Mesendoderm (in vitro differentiated cells): ENCODE data around the gene IQSEC1.

Source experiments
- DNase-seq: peaks from one replicate; pipeline ENCODE4 v3.0.0; 2013
- H2AK5ac ChIP-seq: 2 replicates; pipeline ENCODE4 v1.6.1; 2013; ENCODE audit warnings: low read length, inconsistent platforms
- H2BK120ac ChIP-seq: 2 replicates; pipeline ENCODE4 v1.6.1; 2013; ENCODE audit warnings: low read depth, mild to moderate bottlenecking, low read length, moderate library complexity, mixed read lengths
- H2BK15ac ChIP-seq: replicated peaks from 2 replicates; pipeline ENCODE4 v1.6.1; 2013; ENCODE audit warnings: low read depth, mild to moderate bottlenecking, moderate library complexity
- H2BK5ac ChIP-seq: 2 replicates; pipeline ENCODE4 v1.6.1; 2013; ENCODE audit warnings: low read length, inconsistent platforms
- H3K18ac ChIP-seq: 2 replicates; pipeline ENCODE4 v1.6.1; 2013; ENCODE audit warnings: mild to moderate bottlenecking, low read length, mixed read lengths
- H3K23ac ChIP-seq: one replicate; pipeline ENCODE4 v1.6.1; 2013; ENCODE audit warnings: low read length
- H3K27ac ChIP-seq: 2 replicates; pipeline ENCODE4 v1.5.1; 2013; ENCODE audit warnings: low read depth, mild to moderate bottlenecking, inconsistent platforms, low read length, moderate library complexity
- H3K27me3 ChIP-seq: 2 replicates; pipeline ENCODE4 v1.6.1; 2013; ENCODE audit warnings: low read length, control low read depth, mild to moderate bottlenecking, inconsistent platforms; ENCODE audit not compliant: insufficient read depth, poor library complexity
- H3K36me3 ChIP-seq: 2 replicates; pipeline ENCODE4 v1.6.1; 2013; ENCODE audit warnings: low read length, inconsistent platforms; ENCODE audit not compliant: control insufficient read depth, insufficient read depth
- H3K4ac ChIP-seq: one replicate; pipeline ENCODE4 v1.6.1; 2013; ENCODE audit warnings: low read depth, mild to moderate bottlenecking, low read length, moderate library complexity
- H3K4me1 ChIP-seq: 2 replicates; pipeline ENCODE4 v1.6.1; 2013; ENCODE audit warnings: low read depth, low read length, inconsistent platforms; ENCODE audit not compliant: control insufficient read depth
- H3K4me2 ChIP-seq: 2 replicates; pipeline ENCODE4 v1.6.1; 2013; ENCODE audit warnings: low read length
- H3K4me3 ChIP-seq: 2 replicates; pipeline ENCODE4 v1.5.1; 2013; ENCODE audit warnings: mild to moderate bottlenecking, low read length
- H3K56ac ChIP-seq: one replicate; pipeline ENCODE4 v1.6.1; 2013; ENCODE audit warnings: low read length
- H3K79me1 ChIP-seq: 2 replicates; pipeline ENCODE4 v1.6.1; 2013; ENCODE audit warnings: low read length, inconsistent platforms
- H3K79me2 ChIP-seq: 2 replicates; pipeline ENCODE4 v1.6.1; 2013; ENCODE audit warnings: mild to moderate bottlenecking, low read length; ENCODE audit not compliant: control insufficient read depth, insufficient read depth
- H3K9ac ChIP-seq: 2 replicates; pipeline ENCODE4 v1.6.1; 2013; ENCODE audit warnings: low read length, inconsistent platforms
- H4K5ac ChIP-seq: one replicate; pipeline ENCODE4 v1.6.1; 2013; ENCODE audit warnings: low read length
- H4K8ac ChIP-seq: one replicate; pipeline ENCODE4 v1.6.1; 2013; ENCODE audit warnings: low read depth, mild to moderate bottlenecking, control low read depth, low read length, moderate library complexity
- WGBS: extraction: QIAGEN DNeasy Blood & Tissue Kit; methylation state at CpG from one replicate; pipeline ENCODE4 v1.1.7; 2013; ENCODE audit warnings: low lambda C conversion rate, missing lambda C conversion rate; ENCODE audit not compliant: insufficient coverage; ENCODE audit errors: extremely low coverage; 5-methylcytosine and 5-hydroxymethylcytosine counted together

IQSEC1 gene

GRCh38 chr3:13046569-13047274 is 26.5 kb downstream of the IQSEC1 start:
- DNase-seq = no peak
- Histone ChIP-seq H3K4me1 (no peaks in the 10 kb centered on the region), H3K9ac (no peak overlapping the region), H4K5ac (no peak overlapping the region), H3K4me3 (no peak overlapping the region), H3K4me2 (no peak overlapping the region), H4K8ac (no peak overlapping the region), H2BK5ac (no peak overlapping the region), H3K79me2 (no peaks in the 10 kb centered on the region), H3K79me1 (no peaks in the 10 kb centered on the region), H3K23ac (no peak overlapping the region), H2BK120ac (no peak overlapping the region), H3K56ac (no peak overlapping the region), H3K27ac (no peak overlapping the region), H2BK15ac (no peak overlapping the region), H3K27me3 (no peaks in the 10 kb centered on the region), H3K4ac (no peak overlapping the region), H3K36me3 (no peaks in the 10 kb centered on the region), H3K18ac (no peak overlapping the region), H2AK5ac (no peak overlapping the region)
- no CpG with 5 or more reads among the region's 15 CpGs for WGBS

- no peak overlapping the region for H3K18ac ChIP-seq
- no peak overlapping the region for H2AK5ac ChIP-seq
- H2BK5ac ChIP-seq = no peak overlapping the region
- H2BK120ac ChIP-seq = no peak overlapping the region
- no peaks in the 10 kb centered on the region for H3K79me1 ChIP-seq
- no peak overlapping the region for H2BK15ac ChIP-seq
- no peak overlapping the region for H3K56ac ChIP-seq
- no peak overlapping the region for H3K4me2 ChIP-seq
- no peak for DNase-seq
- H3K23ac ChIP-seq = no peak overlapping the region
- H4K8ac ChIP-seq = no peak overlapping the region
- no peaks in the 10 kb centered on the region for H3K4me1 ChIP-seq
- no peak overlapping the region for H4K5ac ChIP-seq
- no peaks in the 10 kb centered on the region for H3K36me3 ChIP-seq
- no peak overlapping the region for H3K27ac ChIP-seq
- WGBS = no CpG with 5 or more reads among the region's 22 CpGs
- H3K79me2 ChIP-seq = no peaks in the 10 kb centered on the region
- H3K27me3 ChIP-seq = no peaks in the 10 kb centered on the region
- no peak overlapping the region for H3K4me3 ChIP-seq
- H3K9ac ChIP-seq = no peak overlapping the region
- no peak overlapping the region for H3K4ac ChIP-seq
These were observed 27.2 kb downstream of the IQSEC1 start for GRCh38 chr3:13045904-13046568.

GRCh38 chr3:13045241-13045903 is 27.9 kb downstream of the IQSEC1 start:
- H3K27me3 ChIP-seq = no peaks in the 10 kb centered on the region
- whole genome bisulfite sequencing = no CpG with 5 or more reads among the region's 16 CpGs

DNA sequence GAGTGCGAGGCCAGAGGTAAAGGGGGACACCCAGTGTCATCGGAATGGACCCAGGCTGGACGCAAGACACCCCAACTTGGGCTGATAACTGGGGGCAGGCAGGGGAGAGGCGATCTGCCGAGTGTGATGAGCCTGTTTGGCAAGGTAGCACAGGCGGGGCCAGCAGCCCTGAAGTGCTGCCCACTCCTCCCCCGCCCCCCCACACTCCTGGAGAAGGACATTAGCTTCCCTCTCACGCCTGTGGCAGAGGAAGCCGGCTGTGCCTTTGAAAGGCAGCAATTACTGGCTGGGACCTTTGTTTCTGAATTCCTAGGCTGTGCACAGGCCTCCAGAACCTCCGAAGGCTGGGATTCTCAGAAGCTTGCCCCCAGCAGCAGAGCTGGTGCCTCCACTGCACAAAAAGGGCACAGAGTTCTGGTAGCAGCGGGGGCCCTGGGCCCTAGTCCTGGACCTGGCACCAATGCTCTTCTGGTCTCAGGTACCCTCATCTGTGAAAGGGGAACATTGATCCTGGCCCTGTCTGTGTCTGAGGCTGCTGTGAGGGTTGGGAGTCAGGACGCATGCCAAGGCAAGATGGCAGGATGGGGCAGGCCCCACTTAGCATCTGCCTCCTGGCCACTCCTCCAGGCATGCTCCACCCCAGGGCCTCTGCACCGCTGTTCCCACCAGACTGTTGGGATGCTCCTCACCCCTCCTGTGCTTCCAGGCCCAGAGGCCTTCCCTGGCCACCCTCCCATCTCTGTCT is 28.6 kb downstream of the IQSEC1 start:
- Histone ChIP-seq H2BK120ac (no peak overlapping the region), H2BK15ac (no peak overlapping the region), H3K56ac (peak overlapping the region; percentile 17), H4K8ac (no peak overlapping the region), H3K36me3 (no peaks in the 10 kb centered on the region), H3K27ac (no peak overlapping the region), H3K4ac (no peak overlapping the region), H3K23ac (no peak overlapping the region), H2AK5ac (no peak overlapping the region), H3K9ac (no peak overlapping the region), H3K79me1 (no peaks in the 10 kb centered on the region), H3K27me3 (no peaks in the 10 kb centered on the region), H3K18ac (no peak overlapping the region), H4K5ac (no peak overlapping the region), H3K4me2 (no peak overlapping the region), H3K4me3 (no peak overlapping the region), H3K79me2 (no peaks in the 10 kb centered on the region), H2BK5ac (no peak overlapping the region), H3K4me1 (no peaks in the 10 kb centered on the region)
- no CpG with 5 or more reads among the region's 13 CpGs for WGBS
- DNase-seq = no peak

More at GRCh38 chr3:13045241-13045903, 27.9 kb downstream of the IQSEC1 start:
- Histone ChIP-seq H3K27ac (no peak overlapping the region), H4K8ac (no peak overlapping the region), H3K79me2 (no peaks in the 10 kb centered on the region), H3K23ac (no peak overlapping the region), H2BK5ac (no peak overlapping the region), H3K4me1 (no peaks in the 10 kb centered on the region), H2AK5ac (no peak overlapping the region), H3K18ac (no peak overlapping the region), H2BK15ac (no peak overlapping the region), H3K4ac (no peak overlapping the region), H3K79me1 (no peaks in the 10 kb centered on the region), H4K5ac (no peak overlapping the region), H3K9ac (no peak overlapping the region), H2BK120ac (no peak overlapping the region), H3K36me3 (no peaks in the 10 kb centered on the region), H3K56ac (no peak overlapping the region), H3K4me2 (no peak overlapping the region), H3K4me3 (no peak overlapping the region)
- DNase-seq = no peak

DNA sequence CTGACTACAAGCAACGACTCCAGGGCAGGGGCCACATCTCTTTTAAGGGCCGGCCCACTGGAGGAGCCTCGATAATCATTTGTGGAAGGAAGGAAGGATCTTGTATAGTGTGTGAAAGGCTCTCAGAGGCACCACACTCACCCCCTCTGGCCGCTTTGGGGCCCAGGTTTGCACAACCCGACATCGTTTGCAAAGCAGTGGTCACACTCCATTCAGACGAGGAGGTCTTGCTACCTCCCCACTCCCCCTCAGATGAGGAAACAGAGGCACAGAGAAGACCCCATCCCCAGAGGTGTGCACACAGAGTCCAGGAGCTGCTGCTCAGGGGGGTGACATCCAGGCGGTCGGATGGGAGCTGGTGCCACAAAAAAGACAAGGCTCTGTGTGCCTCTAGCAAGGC is 29.6 kb downstream of the IQSEC1 start:
- H3K9ac ChIP-seq = no peak overlapping the region
- DNase-seq = no peak
- no peaks in the 10 kb centered on the region for H3K27me3 ChIP-seq
- H2BK120ac ChIP-seq = no peak overlapping the region
- no peaks in the 10 kb centered on the region for H3K79me2 ChIP-seq
- H3K4me1 ChIP-seq = no peaks in the 10 kb centered on the region
- no peak overlapping the region for H3K27ac ChIP-seq
- no peak overlapping the region for H2AK5ac ChIP-seq
- no peak overlapping the region for H2BK5ac ChIP-seq
- H3K18ac ChIP-seq = no peak overlapping the region
- no peak overlapping the region for H3K4me3 ChIP-seq
- H4K5ac ChIP-seq = no peak overlapping the region
- no peaks in the 10 kb centered on the region for H3K79me1 ChIP-seq
- H3K56ac ChIP-seq = no peak overlapping the region
- no peak overlapping the region for H3K4me2 ChIP-seq
- no peak overlapping the region for H2BK15ac ChIP-seq
- H3K36me3 ChIP-seq = no peaks in the 10 kb centered on the region
- H4K8ac ChIP-seq = no peak overlapping the region
- no peak overlapping the region for H3K23ac ChIP-seq
- no peak overlapping the region for H3K4ac ChIP-seq
- no CpG with 5 or more reads among the region's 9 CpGs for WGBS
